Daoy (cell line): ENCODE measurements around the gene NXPH2. TPM values are rescaled to one million over a fixed set of nuclear protein-coding genes. Genes with fewer than 3 reads are reported as not detected.
"Not testable (repeated sequence)": the region's sequence is repeated elsewhere in the genome, so short reads cannot be mapped to it uniquely, and the experiment has no call there.

Experiments
- DNase-seq: peaks from one replicate; pipeline ENCODE4 v3.0.0-alpha.2; 2015; ENCODE audit warnings: low read depth
- total RNA-seq: library from RNA; depleted of rRNA; stranded (reverse); fragments of >200 nt; shearing (Covaris generic); gene quantifications from 2 replicates; pipeline ENCODE4 v1.2.3, GENCODE V29; 2014

NXPH2 gene
- total RNA-seq, 1 experiment from 2014 or later: 1.4 TPM

GRCh38 chr2:138757384-138757783 is 22.8 kb downstream of the NXPH2 start:
- no peak for DNase-seq

GRCh38 chr2:138752197-138752956 is 27.8 kb downstream of the NXPH2 start:
- peak; percentile 33 for DNase-seq

GRCh38 chr2:138744713-138745112 is 35.5 kb downstream of the NXPH2 start:
- DNase-seq: no peak

GRCh38 chr2:138742441-138743057 is 37.6 kb downstream of the NXPH2 start:
- DNase-seq: no peak

GRCh38 chr2:138741851-138742250 is 38.3 kb downstream of the NXPH2 start:
- no peak for DNase-seq

- DNase-seq: not testable (repeated sequence)
Measured at GRCh38 chr2:138737009-138737554, 43.1 kb downstream of the NXPH2 start.

GRCh38 chr2:138732651-138733050 is 47.5 kb downstream of the NXPH2 start:
- DNase-seq: no peak

GRCh38 chr2:138730497-138731030 is 49.6 kb downstream of the NXPH2 start:
- no peak for DNase-seq

- no peak for DNase-seq
Measured at GRCh38 chr2:138727956-138728355, 52.2 kb downstream of the NXPH2 start.

GRCh38 chr2:138726681-138727080 is 53.5 kb downstream of the NXPH2 start:
- DNase-seq: no peak

- DNase-seq: no peak
Measured at GRCh38 chr2:138724729-138725459, 55.3 kb downstream of the NXPH2 start.

GRCh38 chr2:138724327-138724726 is 55.9 kb downstream of the NXPH2 start:
- DNase-seq: no peak

- no peak for DNase-seq
Measured at GRCh38 chr2:138723196-138723987, 56.8 kb downstream of the NXPH2 start.

GRCh38 chr2:138722316-138722715 is 57.9 kb downstream of the NXPH2 start:
- no peak for DNase-seq

- no peak for DNase-seq
Measured at GRCh38 chr2:138720035-138720838, 60.0 kb downstream of the NXPH2 start.

- DNase-seq: no peak
Measured at GRCh38 chr2:138718405-138718804, 61.8 kb downstream of the NXPH2 start.

- DNase-seq: no peak
Measured at GRCh38 chr2:138716183-138716582, 64.0 kb downstream of the NXPH2 start.

- DNase-seq: no peak
Measured at GRCh38 chr2:138713504-138713903, 66.7 kb downstream of the NXPH2 start.

GRCh38 chr2:138713069-138713496 is 67.1 kb downstream of the NXPH2 start:
- DNase-seq: no peak

- no peak for DNase-seq
Measured at GRCh38 chr2:138712212-138712979, 67.8 kb downstream of the NXPH2 start.
